ENCODE results near the gene SLC5A10.
"Not testable (repeated sequence)": the region's sequence is repeated elsewhere in the genome, so short reads cannot be mapped to it uniquely, and the experiment has no call there.

The SLC5A10 gene

DNA sequence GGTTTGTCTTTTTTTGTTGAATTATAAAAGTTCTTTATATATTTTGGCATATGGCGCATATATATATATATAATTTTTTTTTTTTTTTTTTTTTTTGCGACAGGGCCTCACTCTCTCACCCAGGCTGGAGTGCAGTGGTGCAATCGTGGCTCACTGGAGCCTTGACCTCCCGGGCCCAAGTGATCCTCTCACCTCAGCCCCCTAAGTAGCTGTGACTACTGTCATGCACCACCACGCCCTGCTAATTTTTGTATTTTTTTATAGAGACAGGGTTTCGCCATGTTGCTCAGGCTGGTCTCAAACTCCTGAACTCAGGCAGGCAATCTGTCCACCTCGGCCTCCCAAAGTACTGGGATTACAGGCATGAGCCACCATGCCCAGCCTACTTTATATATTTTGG, 29.4 kb upstream of the SLC5A10 start:
- not testable (repeated sequence) for H3K9me3 ChIP-seq (ENCODE audit: control insufficient read depth, insufficient read depth, low read length); H3K4me1 ChIP-seq (ENCODE audit: control insufficient read depth, insufficient read depth, low read length); H3K9ac ChIP-seq (ENCODE audit: low read depth, low read length); H3K36me3 ChIP-seq (ENCODE audit: control insufficient read depth, insufficient read depth, low read length); H3K4me3 ChIP-seq (ENCODE audit: low read depth, low read length); H3K27me3 ChIP-seq (ENCODE audit: control insufficient read depth, insufficient read depth, low read length)

- H3K9ac ChIP-seq (ENCODE audit: low read depth, low read length), result no peak overlapping the region
- peaks cover 3% of the 10 kb centered on the region for H3K4me1 ChIP-seq (ENCODE audit: control insufficient read depth, insufficient read depth, low read length)
- H3K27me3 ChIP-seq (ENCODE audit: control insufficient read depth, insufficient read depth, low read length), result no peaks in the 10 kb centered on the region
- peaks cover 1% of the 10 kb centered on the region for H3K36me3 ChIP-seq (ENCODE audit: control insufficient read depth, insufficient read depth, low read length)
- no peaks in the 10 kb centered on the region for H3K9me3 ChIP-seq (ENCODE audit: control insufficient read depth, insufficient read depth, low read length)
- H3K4me3 ChIP-seq (ENCODE audit: low read depth, low read length), result no peak overlapping the region
Measured at GRCh38 chr17:18925187-18925586, 26.8 kb upstream of the SLC5A10 start.

DNA sequence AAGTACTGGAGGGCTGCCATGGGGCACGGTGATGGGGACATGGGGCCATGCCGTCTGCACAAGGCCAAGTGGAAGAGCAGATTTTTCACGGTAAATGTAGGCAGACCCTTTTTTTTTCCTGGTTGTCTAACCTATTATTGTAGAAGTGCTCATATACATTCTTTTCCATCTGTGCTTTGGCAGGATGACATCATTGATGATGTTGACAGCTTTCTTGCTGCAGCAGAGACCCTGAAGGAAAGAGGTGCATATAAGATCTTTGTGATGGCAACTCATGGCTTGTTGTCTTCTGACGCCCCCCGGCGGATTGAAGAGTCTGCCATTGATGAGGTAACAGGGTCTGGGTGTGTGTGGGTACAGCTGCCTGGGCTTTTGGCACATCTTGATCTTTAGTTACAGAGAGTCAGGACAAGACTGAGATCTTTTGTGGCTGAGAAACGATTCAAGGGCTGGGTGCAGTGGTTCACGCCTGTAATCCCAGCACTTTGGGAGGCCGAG, 23.3 kb upstream of the SLC5A10 start:
- H3K4me1 ChIP-seq (ENCODE audit: control insufficient read depth, insufficient read depth, low read length), result peaks cover 3% of the 10 kb centered on the region
- H3K36me3 ChIP-seq (ENCODE audit: control insufficient read depth, insufficient read depth, low read length), result peaks cover 6% of the 10 kb centered on the region
- no peak overlapping the region for H3K9ac ChIP-seq (ENCODE audit: low read depth, low read length)
- H3K27me3 ChIP-seq (ENCODE audit: control insufficient read depth, insufficient read depth, low read length), result no peaks in the 10 kb centered on the region
- H3K9me3 ChIP-seq (ENCODE audit: control insufficient read depth, insufficient read depth, low read length), result no peaks in the 10 kb centered on the region
- no peak overlapping the region for H3K4me3 ChIP-seq (ENCODE audit: low read depth, low read length)

DNA sequence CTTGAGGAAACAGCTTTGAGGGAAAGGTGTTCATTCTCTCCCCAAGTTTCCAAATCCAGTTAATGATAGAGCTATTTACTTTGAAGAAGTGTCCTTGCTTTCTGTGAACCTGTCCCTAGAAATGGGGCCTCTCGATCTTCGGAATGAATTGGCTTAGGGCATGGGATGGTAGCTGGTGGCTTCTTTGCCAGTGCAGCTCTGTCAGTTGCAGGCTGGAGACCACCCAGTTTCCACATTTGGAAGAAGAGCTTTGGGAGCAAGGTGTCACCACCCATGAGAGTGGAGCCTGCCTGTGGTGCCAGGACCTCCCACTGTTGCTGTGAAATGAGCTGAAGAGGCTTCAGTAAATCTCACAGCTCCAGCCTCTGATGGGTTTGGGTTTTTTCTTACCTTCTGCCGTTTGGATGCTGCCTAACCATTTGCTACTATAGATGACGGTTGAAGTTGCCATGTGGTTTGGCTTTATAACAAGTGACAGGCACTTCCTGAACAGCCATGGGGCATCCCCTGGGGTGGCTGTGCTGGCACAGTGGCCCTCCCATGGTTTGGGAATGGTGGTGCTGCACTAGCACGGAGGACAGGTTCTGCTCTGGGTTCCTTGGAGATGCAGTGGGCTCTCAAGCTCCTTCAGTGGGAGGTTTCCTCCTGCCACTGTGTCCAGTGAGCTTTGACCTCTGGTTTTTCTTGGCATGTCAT, 19.5 kb upstream of the SLC5A10 start:
- Histone ChIP-seq H3K27me3 (ENCODE audit: control insufficient read depth, insufficient read depth, low read length) (no peaks in the 10 kb centered on the region), H3K36me3 (ENCODE audit: control insufficient read depth, insufficient read depth, low read length) (peaks cover 6% of the 10 kb centered on the region), H3K9me3 (ENCODE audit: control insufficient read depth, insufficient read depth, low read length) (no peaks in the 10 kb centered on the region), H3K4me1 (ENCODE audit: control insufficient read depth, insufficient read depth, low read length) (no peaks in the 10 kb centered on the region), H3K4me3 (ENCODE audit: low read depth, low read length) (no peak overlapping the region), H3K9ac (ENCODE audit: low read depth, low read length) (no peak overlapping the region)

- H3K4me1 ChIP-seq (ENCODE audit: control insufficient read depth, insufficient read depth, low read length), result no peaks in the 10 kb centered on the region
- H3K4me3 ChIP-seq (ENCODE audit: low read depth, low read length), result no peak overlapping the region
- no peak overlapping the region for H3K9ac ChIP-seq (ENCODE audit: low read depth, low read length)
- H3K9me3 ChIP-seq (ENCODE audit: control insufficient read depth, insufficient read depth, low read length), result no peaks in the 10 kb centered on the region
- H3K36me3 ChIP-seq (ENCODE audit: control insufficient read depth, insufficient read depth, low read length), result peaks cover 6% of the 10 kb centered on the region
- H3K27me3 ChIP-seq (ENCODE audit: control insufficient read depth, insufficient read depth, low read length), result no peaks in the 10 kb centered on the region
Measured at GRCh38 chr17:18933102-18934058, 18.6 kb upstream of the SLC5A10 start.

DNA sequence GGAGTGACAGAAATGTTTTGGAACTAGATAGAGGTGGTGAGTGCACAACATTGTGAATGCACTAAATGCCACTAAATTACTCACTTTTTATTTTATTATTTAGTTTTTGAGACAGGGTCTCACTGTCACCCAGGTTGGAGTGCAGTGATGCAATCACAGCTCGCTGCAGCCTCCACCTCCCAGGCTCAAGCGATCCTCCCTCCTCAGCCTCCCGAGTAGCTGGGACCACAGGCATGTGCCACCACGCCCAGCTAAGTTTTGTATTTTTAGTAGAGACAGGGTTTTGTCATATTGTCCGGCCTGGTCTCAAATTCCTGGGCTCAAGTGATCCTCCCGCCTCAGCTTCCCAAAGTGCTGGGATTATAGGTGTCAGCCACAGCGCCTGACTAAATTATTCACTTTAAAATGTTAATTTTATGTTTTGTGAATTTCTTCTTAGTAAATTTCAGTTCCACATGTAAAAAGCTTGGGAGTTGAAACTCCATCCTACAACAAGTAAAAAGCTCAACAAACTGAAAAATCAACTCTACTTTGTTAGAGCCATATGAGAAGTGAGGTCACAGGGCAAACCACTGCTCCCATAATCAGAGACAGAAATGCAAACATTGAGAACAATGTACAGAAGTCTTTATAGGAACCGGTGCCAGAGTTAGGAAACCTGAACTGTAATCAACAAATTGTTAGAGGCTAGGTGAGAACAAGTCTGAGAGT, 13.8 kb upstream of the SLC5A10 start:
- no peak overlapping the region for H3K9ac ChIP-seq (ENCODE audit: low read depth, low read length)
- no peaks in the 10 kb centered on the region for H3K27me3 ChIP-seq (ENCODE audit: control insufficient read depth, insufficient read depth, low read length)
- H3K36me3 ChIP-seq (ENCODE audit: control insufficient read depth, insufficient read depth, low read length), result no peaks in the 10 kb centered on the region
- no peak overlapping the region for H3K4me3 ChIP-seq (ENCODE audit: low read depth, low read length)
- no peaks in the 10 kb centered on the region for H3K4me1 ChIP-seq (ENCODE audit: control insufficient read depth, insufficient read depth, low read length)
- no peaks in the 10 kb centered on the region for H3K9me3 ChIP-seq (ENCODE audit: control insufficient read depth, insufficient read depth, low read length)

DNA sequence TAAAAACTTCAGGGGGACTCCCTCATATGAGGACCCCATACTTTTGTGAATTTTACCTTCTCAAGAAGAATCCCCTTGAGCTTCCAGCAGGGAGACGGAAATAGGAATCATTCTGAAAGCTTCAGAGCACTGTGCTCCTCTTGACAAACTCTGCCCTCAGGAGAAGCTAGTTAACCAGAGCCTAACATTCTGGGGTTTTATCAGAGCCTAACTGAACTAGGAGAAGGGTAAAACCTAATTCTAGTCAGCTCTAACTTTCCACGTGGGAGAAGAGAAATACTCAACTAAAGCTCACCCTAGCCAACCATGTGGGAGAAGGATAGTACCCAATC, 13.3 kb upstream of the SLC5A10 start:
- Histone ChIP-seq H3K4me1 (ENCODE audit: control insufficient read depth, insufficient read depth, low read length) (no peaks in the 10 kb centered on the region), H3K9ac (ENCODE audit: low read depth, low read length) (no peak overlapping the region), H3K27me3 (ENCODE audit: control insufficient read depth, insufficient read depth, low read length) (no peaks in the 10 kb centered on the region), H3K4me3 (ENCODE audit: low read depth, low read length) (no peak overlapping the region), H3K9me3 (ENCODE audit: control insufficient read depth, insufficient read depth, low read length) (no peaks in the 10 kb centered on the region), H3K36me3 (ENCODE audit: control insufficient read depth, insufficient read depth, low read length) (no peaks in the 10 kb centered on the region)

DNA sequence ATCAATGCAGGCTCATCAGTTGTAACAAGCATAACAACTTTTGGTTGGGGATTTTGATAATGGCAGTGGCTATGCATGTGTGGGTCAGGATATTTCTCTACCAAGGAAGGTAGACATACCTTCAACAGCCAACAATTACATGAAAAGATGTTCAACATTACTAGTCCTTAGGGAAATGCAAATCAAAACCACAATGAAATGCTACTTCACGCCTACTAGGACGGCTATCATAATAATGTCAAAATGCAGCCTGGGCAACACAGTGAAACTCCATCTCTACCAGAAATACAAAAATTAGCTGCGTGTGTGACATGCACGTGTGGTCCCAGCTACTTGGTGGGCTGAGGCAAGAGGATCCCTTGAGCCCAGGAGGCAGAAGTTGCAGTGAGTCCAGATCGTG, 7.3 kb upstream of the SLC5A10 start:
- no peaks in the 10 kb centered on the region for H3K4me1 ChIP-seq (ENCODE audit: control insufficient read depth, insufficient read depth, low read length)
- H3K4me3 ChIP-seq (ENCODE audit: low read depth, low read length), result no peak overlapping the region
- H3K27me3 ChIP-seq (ENCODE audit: control insufficient read depth, insufficient read depth, low read length), result no peaks in the 10 kb centered on the region
- no peaks in the 10 kb centered on the region for H3K9me3 ChIP-seq (ENCODE audit: control insufficient read depth, insufficient read depth, low read length)
- H3K9ac ChIP-seq (ENCODE audit: low read depth, low read length), result no peak overlapping the region
- no peaks in the 10 kb centered on the region for H3K36me3 ChIP-seq (ENCODE audit: control insufficient read depth, insufficient read depth, low read length)

- Histone ChIP-seq H3K9me3 (ENCODE audit: control insufficient read depth, insufficient read depth, low read length) (no peaks in the 10 kb centered on the region), H3K36me3 (ENCODE audit: control insufficient read depth, insufficient read depth, low read length) (no peaks in the 10 kb centered on the region), H3K9ac (ENCODE audit: low read depth, low read length) (no peak overlapping the region), H3K27me3 (ENCODE audit: control insufficient read depth, insufficient read depth, low read length) (no peaks in the 10 kb centered on the region), H3K4me1 (ENCODE audit: control insufficient read depth, insufficient read depth, low read length) (no peaks in the 10 kb centered on the region), H3K4me3 (ENCODE audit: low read depth, low read length) (no peak overlapping the region)
Measured at GRCh38 chr17:18946536-18946935, 5.4 kb upstream of the SLC5A10 start.

DNA sequence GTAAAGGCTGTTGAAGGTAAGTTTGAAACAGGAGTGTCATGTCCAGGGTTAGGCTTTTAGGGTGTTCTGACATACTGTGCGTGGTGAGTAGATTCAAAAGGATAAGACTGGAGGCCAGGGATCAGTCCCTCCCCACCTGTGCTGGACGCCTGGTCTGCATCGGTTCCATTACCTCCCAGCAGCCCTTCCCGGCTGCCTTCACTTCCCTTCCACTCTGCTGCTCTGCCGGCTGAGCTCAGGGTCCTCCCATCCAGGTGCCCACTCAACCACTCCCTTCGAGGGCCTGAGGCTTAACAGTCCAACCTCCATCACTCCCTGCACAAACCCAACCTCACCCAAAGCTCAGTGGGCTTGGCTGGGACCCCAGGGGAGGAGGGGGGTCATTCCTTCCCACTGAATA, 4.1 kb upstream of the SLC5A10 start:
- Histone ChIP-seq H3K9ac (ENCODE audit: low read depth, low read length) (no peak overlapping the region), H3K4me1 (ENCODE audit: control insufficient read depth, insufficient read depth, low read length) (no peaks in the 10 kb centered on the region), H3K36me3 (ENCODE audit: control insufficient read depth, insufficient read depth, low read length) (no peaks in the 10 kb centered on the region), H3K4me3 (ENCODE audit: low read depth, low read length) (no peak overlapping the region), H3K27me3 (ENCODE audit: control insufficient read depth, insufficient read depth, low read length) (no peaks in the 10 kb centered on the region), H3K9me3 (ENCODE audit: control insufficient read depth, insufficient read depth, low read length) (no peaks in the 10 kb centered on the region)

- H3K4me1 ChIP-seq (ENCODE audit: control insufficient read depth, insufficient read depth, low read length), result no peaks in the 10 kb centered on the region
- no peak overlapping the region for H3K9ac ChIP-seq (ENCODE audit: low read depth, low read length)
- no peaks in the 10 kb centered on the region for H3K9me3 ChIP-seq (ENCODE audit: control insufficient read depth, insufficient read depth, low read length)
- H3K4me3 ChIP-seq (ENCODE audit: low read depth, low read length), result no peak overlapping the region
- H3K27me3 ChIP-seq (ENCODE audit: control insufficient read depth, insufficient read depth, low read length), result no peaks in the 10 kb centered on the region
- no peaks in the 10 kb centered on the region for H3K36me3 ChIP-seq (ENCODE audit: control insufficient read depth, insufficient read depth, low read length)
Measured at GRCh38 chr17:18948476-18949006, 3.4 kb upstream of the SLC5A10 start.

Measured in iPS-15b (cell line).